A673 (cell line): ENCODE results near the gene PDHA1. TPM values are rescaled to one million over a fixed set of nuclear protein-coding genes. Genes with fewer than 3 reads are reported as not detected.

Experiments used
- BruUV-seq: library from RNA; stranded (reverse); fragments of 400-500 nt; replicated peaks from 2 replicates; lab custom pipeline; 2021; lab: Mats Ljungman, UMichigan
- CTCF ChIA-PET: fragments of 300-600 bp; sonication (Branson Sonifier 250); formaldehyde crosslinking; loops from one replicate; lab custom pipeline; 2022; ENCODE audit warnings: antibody characterized with exemption; lab: Charles Lee
- POLR2A ChIA-PET: fragments of 300-600 bp; sonication (Branson Sonifier 250); formaldehyde crosslinking; loops from one replicate; lab custom pipeline; 2022; ENCODE audit warnings: antibody characterized with exemption; ENCODE audit not compliant: low non-redundant PET; lab: Charles Lee
- DNase-seq: peaks from one replicate; pipeline ENCODE4 v3.0.0-alpha.2; 2015; ENCODE audit warnings: low spot score
- H3K27ac ChIP-seq: fragments of 200-600 bp; sonication (generic); 2 replicates; pipeline ENCODE4 v1.5.1; 2016; ENCODE audit warnings: mixed run types, low read depth, mild to moderate bottlenecking, mixed read lengths, antibody characterized with exemption, low read length; ENCODE audit not compliant: poor library complexity, severe bottlenecking
- H3K27me3 ChIP-seq: fragments of 200-600 bp; sonication (generic); replicated peaks from 2 replicates; pipeline ENCODE4 v1.6.1; 2017; ENCODE audit warnings: mixed run types, low read depth, mild to moderate bottlenecking, mixed read lengths, antibody characterized with exemption, low read length; ENCODE audit not compliant: insufficient read depth, poor library complexity
- H3K36me3 ChIP-seq: fragments of 200-600 bp; sonication (generic); 2 replicates; pipeline ENCODE4 v1.6.1; 2016; ENCODE audit warnings: mixed run types, mild to moderate bottlenecking, mixed read lengths, antibody characterized with exemption, low read length; ENCODE audit not compliant: insufficient read depth, poor library complexity, severe bottlenecking
- H3K4me1 ChIP-seq: fragments of 200-600 bp; sonication (generic); 2 replicates; pipeline ENCODE4 v1.6.1; 2017; ENCODE audit warnings: mixed run types, mild to moderate bottlenecking, mixed read lengths, antibody characterized with exemption, low read length; ENCODE audit not compliant: insufficient read depth, poor library complexity, severe bottlenecking
- H3K4me3 ChIP-seq: fragments of 200-600 bp; sonication (generic); 2 replicates; pipeline ENCODE4 v1.5.1; 2016; ENCODE audit warnings: low read depth, mixed run types, mild to moderate bottlenecking, mixed read lengths, low read length; ENCODE audit not compliant: poor library complexity, severe bottlenecking
- H3K9me3 ChIP-seq: fragments of 200-600 bp; sonication (generic); 2 replicates; pipeline ENCODE4 v1.6.1; 2016; ENCODE audit warnings: mixed run types, low read depth, mild to moderate bottlenecking, mixed read lengths, antibody characterized with exemption, low read length; ENCODE audit not compliant: poor library complexity, severe bottlenecking
- EZH2 ChIP-seq: fragments of 200-600 bp; sonication (generic); IDR thresholded peaks from 2 replicates; pipeline ENCODE4 v1.6.1; 2017; ENCODE audit warnings: borderline replicate concordance, low read depth, mild to moderate bottlenecking, mixed read lengths, antibody characterized with exemption, low read length; ENCODE audit not compliant: poor library complexity, severe bottlenecking
- intact Hi-C: fragments of 100-400 bp; cut with micrococcal nuclease; formaldehyde crosslinking; loops from one replicate; pipeline ENCODE4 v1.10.0; 2022; ENCODE audit not compliant: unreplicated experiment
- total RNA-seq: library from RNA; stranded (reverse); gene quantifications from 2 replicates; pipeline ENCODE4 v1.2.3, GENCODE V29; 2021
- TF ChIP-seq, protein P1 (sequence below): fragments of 300-800, 200-600 bp; sonication (generic); conservative IDR thresholded peaks from 2 replicates; pipeline ENCODE4 v1.5.1; 2017; ENCODE audit warnings: low read depth, mild to moderate bottlenecking, antibody characterized with exemption, low read length, moderate library complexity, mixed read lengths

PDHA1 gene
- total RNA-seq, 1 experiment from 2014 or later: 350 TPM

DNA sequence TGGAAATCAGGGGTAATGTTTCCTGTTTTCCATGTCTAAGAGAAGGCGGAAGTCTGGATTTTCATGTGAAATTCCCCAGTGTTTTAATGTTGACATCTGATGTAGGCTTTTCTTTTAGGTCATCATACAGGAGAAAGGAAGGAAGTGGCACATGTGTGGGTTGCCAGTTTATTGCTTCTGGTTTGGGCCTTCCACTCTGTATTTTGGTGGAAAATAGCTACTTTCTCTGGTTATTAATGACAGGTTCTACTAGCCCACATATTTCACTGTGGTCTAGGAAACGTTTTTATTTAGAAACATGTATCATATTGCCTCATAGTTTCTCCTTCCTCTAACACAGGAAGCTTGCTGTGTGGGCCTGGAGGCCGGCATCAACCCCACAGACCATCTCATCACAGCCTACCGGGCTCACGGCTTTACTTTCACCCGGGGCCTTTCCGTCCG, 7.2 kb downstream of the PDHA1 start:
- POLR2A ChIA-PET: no interaction called here
- CTCF ChIA-PET: no interaction called here
- intact Hi-C loops: no loop called here
- peaks cover 49% of the 10 kb centered on the region for H3K36me3 ChIP-seq
- no peaks in the 10 kb centered on the region for H3K9me3 ChIP-seq
- no peaks in the 10 kb centered on the region for H3K27me3 ChIP-seq
- TF ChIP-seq, protein P1, sequence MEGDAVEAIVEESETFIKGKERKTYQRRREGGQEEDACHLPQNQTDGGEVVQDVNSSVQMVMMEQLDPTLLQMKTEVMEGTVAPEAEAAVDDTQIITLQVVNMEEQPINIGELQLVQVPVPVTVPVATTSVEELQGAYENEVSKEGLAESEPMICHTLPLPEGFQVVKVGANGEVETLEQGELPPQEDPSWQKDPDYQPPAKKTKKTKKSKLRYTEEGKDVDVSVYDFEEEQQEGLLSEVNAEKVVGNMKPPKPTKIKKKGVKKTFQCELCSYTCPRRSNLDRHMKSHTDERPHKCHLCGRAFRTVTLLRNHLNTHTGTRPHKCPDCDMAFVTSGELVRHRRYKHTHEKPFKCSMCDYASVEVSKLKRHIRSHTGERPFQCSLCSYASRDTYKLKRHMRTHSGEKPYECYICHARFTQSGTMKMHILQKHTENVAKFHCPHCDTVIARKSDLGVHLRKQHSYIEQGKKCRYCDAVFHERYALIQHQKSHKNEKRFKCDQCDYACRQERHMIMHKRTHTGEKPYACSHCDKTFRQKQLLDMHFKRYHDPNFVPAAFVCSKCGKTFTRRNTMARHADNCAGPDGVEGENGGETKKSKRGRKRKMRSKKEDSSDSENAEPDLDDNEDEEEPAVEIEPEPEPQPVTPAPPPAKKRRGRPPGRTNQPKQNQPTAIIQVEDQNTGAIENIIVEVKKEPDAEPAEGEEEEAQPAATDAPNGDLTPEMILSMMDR: no peak
- TF ChIP-seq EZH2: no peak
- H3K4me1 ChIP-seq: no peaks in the 10 kb centered on the region
- H3K27ac ChIP-seq: no peak overlapping the region
- no TSS peak for BruUV-seq
- no peak overlapping the region for H3K4me3 ChIP-seq
- DNase-seq: no peak

DNA sequence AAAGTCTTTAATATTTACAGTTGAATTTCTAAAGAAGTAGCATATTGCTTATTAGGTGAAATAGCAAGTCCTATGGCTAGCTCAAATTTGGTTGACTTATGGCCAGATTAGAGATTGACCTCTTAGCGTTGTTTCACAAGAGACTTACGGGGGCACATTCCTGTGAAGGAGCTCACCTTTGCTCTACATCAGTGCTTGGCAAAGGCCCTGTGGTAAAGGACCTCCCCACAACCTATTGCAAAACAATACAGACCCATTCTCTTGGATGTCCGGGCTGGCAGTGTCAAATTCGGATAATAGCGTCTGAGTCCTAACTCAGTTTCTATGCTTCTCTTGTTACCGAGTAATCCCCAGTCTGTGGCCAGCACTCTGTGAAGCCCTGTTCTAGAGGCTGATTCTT, 10.9 kb downstream of the PDHA1 start:
- TF ChIP-seq, protein P1: no peak
- no peak for TF ChIP-seq EZH2
- Histone ChIP-seq H3K4me3 (no peak overlapping the region), H3K27me3 (no peaks in the 10 kb centered on the region), H3K36me3 (peaks cover 61% of the 10 kb centered on the region), H3K4me1 (no peaks in the 10 kb centered on the region), H3K9me3 (no peaks in the 10 kb centered on the region), H3K27ac (no peak overlapping the region)
- DNase-seq: no peak
- CTCF ChIA-PET: no interaction called here
- intact Hi-C loops: no loop called here
- BruUV-seq: no TSS peak
- POLR2A ChIA-PET: no interaction called here

DNA sequence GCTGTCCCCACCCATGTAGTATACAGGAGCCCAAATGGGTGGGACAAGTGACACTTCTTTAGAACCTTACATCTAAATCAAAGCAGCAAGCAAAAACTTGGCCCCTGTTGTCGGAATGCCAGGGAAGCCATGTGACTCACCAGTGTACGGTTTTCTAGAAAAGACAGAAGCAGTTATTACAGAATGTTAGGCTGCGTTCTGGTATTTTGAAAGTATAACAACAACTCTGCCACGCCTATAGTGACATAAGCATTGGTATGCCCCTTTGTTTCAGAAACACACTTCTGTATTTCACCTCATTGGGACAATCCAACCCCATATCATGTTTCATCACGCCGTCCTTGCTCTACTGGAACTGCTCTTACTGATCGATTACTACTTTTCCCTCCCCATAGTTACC, 14.8 kb downstream of the PDHA1 start:
- peaks cover 50% of the 10 kb centered on the region for H3K36me3 ChIP-seq

More for the DNA sequence above, 14.8 kb downstream of the PDHA1 start:
- ChIA-PET POLR2A (no interaction called here), CTCF (no interaction called here)
- DNase-seq: no peak
- peaks cover 4% of the 10 kb centered on the region for H3K27me3 ChIP-seq
- TF ChIP-seq, protein P1: no peak
- no peak for TF ChIP-seq EZH2
- intact Hi-C loops: no loop called here
- no peaks in the 10 kb centered on the region for H3K9me3 ChIP-seq
- no peak overlapping the region for H3K27ac ChIP-seq
- H3K4me3 ChIP-seq: no peak overlapping the region
- no TSS peak for BruUV-seq
- H3K4me1 ChIP-seq: no peaks in the 10 kb centered on the region
